Lung (tissue), 12 donors: Measurements from ENCODE around the gene MUCL3. TPM values are rescaled to one million over a fixed set of nuclear protein-coding genes. Genes with fewer than 3 reads are reported as not detected.

Experiments used
- ATAC-seq: fragments of 200-7000 bp; cut with Tn5 transposase; one replicate; pipeline ENCODE4 v1.9.1; 2020; ENCODE audit warnings: moderate number of reproducible peaks; ENCODE audit not compliant: insufficient read depth, low FRiP score
- DNase-seq, 3 donors: peaks; one replicate each; pipeline ENCODE4 v3.0.0-alpha.2; 2013 to 2017
- H3K27ac ChIP-seq, 2 donors: one replicate each; pipeline ENCODE4 v1.5.1; 2013; ENCODE audit warnings: mild to moderate bottlenecking in 2 of 2, moderate library complexity in 2 of 2, control low read depth in 1 of 2, inconsistent platforms in 1 of 2, low read depth in 1 of 2, low read length in 1 of 2
- H3K27me3 ChIP-seq, 3 donors: one replicate each; pipeline ENCODE4 v1.5.1; 2013; ENCODE audit warnings: low read length in 2 of 3; ENCODE audit not compliant: control insufficient read depth in 3 of 3, insufficient read depth in 3 of 3
- H3K36me3 ChIP-seq, 4 donors: one replicate each; pipeline ENCODE4 v1.5.1; 2013; ENCODE audit warnings: low read length in 4 of 4, mild to moderate bottlenecking in 1 of 4, moderate library complexity in 1 of 4; ENCODE audit not compliant: control insufficient read depth in 4 of 4, insufficient read depth in 4 of 4
- H3K4me1 ChIP-seq, 5 donors: one replicate each; pipeline ENCODE4 v1.5.1; 2013; ENCODE audit warnings: low read length in 5 of 5, mild to moderate bottlenecking in 2 of 5, moderate library complexity in 1 of 5; ENCODE audit not compliant: control insufficient read depth in 5 of 5, insufficient read depth in 5 of 5
- H3K4me3 ChIP-seq: one replicate; pipeline ENCODE4 v1.5.1; 2013; ENCODE audit warnings: mild to moderate bottlenecking, control low read depth, moderate library complexity
- H3K9ac ChIP-seq, 2 donors: one replicate each; pipeline ENCODE4 v1.5.1; 2013; ENCODE audit warnings: low read length in 2 of 2, control low read depth in 1 of 2; ENCODE audit not compliant: insufficient read depth in 1 of 2
- H3K9me3 ChIP-seq, 4 donors: one replicate each; pipeline ENCODE4 v1.5.1; 2013; ENCODE audit warnings: low read length in 3 of 4, mild to moderate bottlenecking in 1 of 4, moderate library complexity in 1 of 4; ENCODE audit not compliant: control insufficient read depth in 4 of 4, insufficient read depth in 3 of 4
- CTCF ChIP-seq: IDR thresholded peaks from 2 replicates; pipeline ENCODE4 v1.5.1; 2012; ENCODE audit warnings: mild to moderate bottlenecking; ENCODE audit errors: control extremely low read depth, extremely low read depth
- WGBS, 2 donors: extraction: QIAGEN DNeasy Blood & Tissue Kit; methylation state at CpG; one replicate each; pipeline ENCODE4 v1.1.7; 2013; 5-methylcytosine and 5-hydroxymethylcytosine counted together
- polyA plus RNA-seq, 2 donors: library from polyadenylated mRNA; stranded (reverse); fragments of 200-250 nt; gene quantifications; one replicate each; pipeline ENCODE4 v1.2.1, GENCODE V29; 2013
- total RNA-seq, 2 donors: library from RNA; depleted of rRNA in 1 of 2; stranded (reverse); fragments of >200 nt in 1 of 2; gene quantifications; one replicate each; pipeline ENCODE4 v1.2.1, GENCODE V29; 2014 to 2021
- donor health status: control.
- donor health status: control.
- donor health status: Bipolar disorder and iron deficiency.
- donor health status: healthy.
- donor health status: DM: yes; HTN: yes; CAD: no.

The MUCL3 gene
- total and polyA plus RNA-seq, 4 donors = 0.47 to 6.4 (median 2.0) TPM

GRCh38 chr6:30983439-30983838 lies 42.7 kb downstream of the MUCL3 start, which contains the start of gene MUC21:
Gene MUC21, plus strand, starts transcription at chr6:30983718. Its CDS starts 241 bp downstream, at chr6:30983959.
- no peaks in the 10 kb centered on the region for H3K9me3 ChIP-seq
- H3K4me1 ChIP-seq = peaks cover 0 to 11% (median 2%) of the 10 kb centered on the region in 5 donors
- H3K9ac ChIP-seq = no peak within 1 kb of the TSS
- peaks cover 0 to 2% (median 0%) of the 10 kb centered on the region in 3 donors for H3K27me3 ChIP-seq
- no peak for ATAC-seq
- 66 to 84% methylated on average over 6 of the region's 6 CpGs for WGBS, 2 donors
- H3K4me3 ChIP-seq = no peak within 1 kb of the TSS
- H3K36me3 ChIP-seq = no peaks in the 10 kb centered on the region
- no peak for DNase-seq
- TF ChIP-seq CTCF = no peak
- peak within 1 kb of the TSS in 1 of 2 donors; percentile 27 for H3K27ac ChIP-seq

- no peak overlapping the region for H3K9ac ChIP-seq
- 59 to 86% methylated on average over 5 of the region's 5 CpGs for WGBS, 2 donors
Measured at GRCh38 chr6:30985490-30985889, 44.7 kb downstream of the MUCL3 start.

DNA sequence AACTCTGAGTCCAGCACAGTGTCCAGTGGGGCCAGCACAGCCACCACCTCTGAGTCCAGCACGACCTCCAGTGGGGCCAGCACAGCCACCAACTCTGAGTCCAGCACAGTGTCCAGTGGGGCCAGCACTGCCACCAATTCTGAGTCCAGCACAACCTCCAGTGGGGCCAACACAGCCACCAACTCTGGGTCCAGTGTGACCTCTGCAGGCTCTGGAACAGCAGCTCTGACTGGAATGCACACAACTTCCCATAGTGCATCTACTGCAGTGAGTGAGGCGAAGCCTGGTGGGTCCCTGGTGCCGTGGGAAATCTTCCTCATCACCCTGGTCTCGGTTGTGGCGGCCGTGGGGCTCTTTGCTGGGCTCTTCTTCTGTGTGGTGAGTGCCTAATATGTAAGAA lies 46.5 kb downstream of the MUCL3 start:
- no peak overlapping the region for H3K27ac ChIP-seq
- no peaks in the 10 kb centered on the region for H3K36me3 ChIP-seq
- ATAC-seq (no peak), DNase-seq (no peak)
- peaks cover 0 to 6% (median 2%) of the 10 kb centered on the region in 5 donors for H3K4me1 ChIP-seq
- no peak overlapping the region for H3K9ac ChIP-seq
- no peak for TF ChIP-seq CTCF
- 94% methylated on average over 6 of the region's 6 CpGs for WGBS, 2 donors
- H3K9me3 ChIP-seq = no peaks in the 10 kb centered on the region
- no peak overlapping the region for H3K4me3 ChIP-seq
- H3K27me3 ChIP-seq = no peaks in the 10 kb centered on the region

More at GRCh38 chr6:30985490-30985889, 44.7 kb downstream of the MUCL3 start:
- H3K27ac ChIP-seq = no peak overlapping the region
- DNase-seq = no peak
- peaks cover 0 to 11% (median 2%) of the 10 kb centered on the region in 5 donors for H3K4me1 ChIP-seq
- H3K4me3 ChIP-seq = no peak overlapping the region
- no peaks in the 10 kb centered on the region for H3K9me3 ChIP-seq
- TF ChIP-seq CTCF = no peak
- H3K27me3 ChIP-seq = peaks cover 0 to 2% (median 0%) of the 10 kb centered on the region in 3 donors
- H3K36me3 ChIP-seq = no peaks in the 10 kb centered on the region
- no peak for ATAC-seq
